Measurements from ENCODE around the gene KPNA6. TPM values are rescaled to one million over a fixed set of nuclear protein-coding genes. Genes with fewer than 3 reads are reported as not detected.
"Not testable (repeated sequence)": the region's sequence is repeated elsewhere in the genome, so short reads cannot be mapped to it uniquely, and the experiment has no call there.

The KPNA6 gene
- total and polyA plus RNA-seq, 8 donors, result 30.6 to 73.2 (median 35.2) TPM

DNA sequence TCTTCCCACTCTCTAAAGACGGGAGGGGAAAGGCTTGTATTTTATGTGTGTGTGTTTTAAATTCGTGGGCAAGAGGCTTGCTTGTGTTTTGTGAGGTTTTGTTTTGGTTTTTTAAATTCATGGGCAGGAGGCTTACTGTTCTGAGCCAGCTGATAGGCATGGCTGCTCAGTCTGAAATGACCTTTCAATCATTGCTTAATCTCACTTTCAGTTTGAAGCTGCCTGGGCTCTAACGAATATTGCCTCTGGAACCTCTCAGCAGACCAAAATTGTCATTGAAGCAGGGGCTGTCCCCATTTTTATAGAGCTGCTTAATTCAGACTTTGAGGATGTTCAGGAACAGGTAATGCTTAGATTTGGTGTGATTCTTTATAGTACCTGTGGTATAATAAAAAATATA is 51.3 kb downstream of the KPNA6 start:
- DNase-seq (no peak), ATAC-seq (no peak)
- TF ChIP-seq CTCF (IDR thresholded peaks at IDR 0.05), result no peak
- no peak overlapping the region for H3K27ac ChIP-seq
- no peak overlapping the region for H3K4me3 ChIP-seq
- intact Hi-C loops (cut with DNase I), result no loop called here
- no peaks in the 10 kb centered on the region for H3K27me3 ChIP-seq
- no peaks in the 10 kb centered on the region for H3K4me1 ChIP-seq
- no peaks in the 10 kb centered on the region for H3K9me3 ChIP-seq
- peaks cover 0 to 100% of the 10 kb centered on the region in 2 donors for H3K36me3 ChIP-seq

DNA sequence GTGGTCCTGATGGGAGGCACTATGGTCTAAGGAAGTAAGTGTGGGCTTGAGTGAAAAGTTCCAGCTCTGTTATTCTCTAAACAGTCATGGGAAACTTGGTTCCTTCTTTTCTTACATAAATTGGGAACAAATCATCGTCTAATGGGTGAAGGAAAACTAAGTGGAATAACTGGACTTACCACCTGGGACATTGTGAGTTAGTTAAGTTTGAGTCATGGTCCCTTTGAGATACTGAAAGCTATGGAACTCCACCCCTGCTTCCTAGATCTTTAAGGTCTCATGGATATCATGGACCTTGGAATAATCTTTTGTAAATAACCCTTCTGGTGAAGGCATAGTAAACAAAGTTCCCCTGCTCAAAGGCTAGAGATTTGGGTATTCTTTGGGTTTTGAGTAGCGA is 55.5 kb downstream of the KPNA6 start:
- Histone ChIP-seq H3K4me1 (no peaks in the 10 kb centered on the region), H3K4me3 (no peak overlapping the region), H3K9me3 (no peaks in the 10 kb centered on the region), H3K27ac (no peak overlapping the region), H3K27me3 (no peaks in the 10 kb centered on the region), H3K36me3 (peaks cover 0 to 100% of the 10 kb centered on the region in 2 donors)
- intact Hi-C loops (cut with DNase I), result no loop called here
- DNase-seq (no peak), ATAC-seq (no peak)
- no peak for TF ChIP-seq CTCF (IDR thresholded peaks at IDR 0.05)

- H3K27ac ChIP-seq; H3K9me3 ChIP-seq; intact Hi-C loops (cut with DNase I); H3K27me3 ChIP-seq; ATAC-seq; DNase-seq; H3K4me3 ChIP-seq; H3K4me1 ChIP-seq: not testable (repeated sequence)
- H3K36me3 ChIP-seq, result peaks cover 0 to 100% of the 10 kb centered on the region in 2 donors
These were observed 57.8 kb downstream of the KPNA6 start for GRCh38 chr1:32165633-32166032.

DNA sequence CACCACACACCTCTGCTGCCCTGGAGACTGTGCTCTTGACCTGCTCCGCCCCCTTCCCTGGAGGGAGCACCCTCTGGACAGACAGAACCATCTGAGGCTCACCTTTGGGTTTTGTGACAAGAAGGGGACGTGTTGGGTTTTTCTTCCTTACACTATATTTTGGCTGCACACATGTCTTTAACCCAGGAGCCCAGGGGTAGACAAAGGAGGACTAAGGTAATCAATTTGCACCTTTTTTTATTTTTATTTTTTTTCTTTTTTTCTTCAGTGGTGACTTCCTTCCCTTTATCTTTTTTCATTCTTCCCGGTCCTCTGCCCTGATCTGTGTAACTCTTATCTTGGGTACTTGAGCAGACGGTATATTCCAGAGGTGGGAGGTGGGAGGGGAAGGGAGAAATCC is 63.1 kb downstream of the KPNA6 start:
- DNase-seq (no peak), ATAC-seq (no peak)
- no peak for TF ChIP-seq CTCF (IDR thresholded peaks at IDR 0.05)
- H3K9me3 ChIP-seq, result no peaks in the 10 kb centered on the region
- no peaks in the 10 kb centered on the region for H3K27me3 ChIP-seq
- intact Hi-C loops (cut with DNase I), result no loop called here
- H3K4me1 ChIP-seq, result no peaks in the 10 kb centered on the region
- H3K27ac ChIP-seq, result no peak overlapping the region
- H3K36me3 ChIP-seq, result peaks cover 0 to 81% of the 10 kb centered on the region in 2 donors
- H3K4me3 ChIP-seq, result no peak overlapping the region

DNA sequence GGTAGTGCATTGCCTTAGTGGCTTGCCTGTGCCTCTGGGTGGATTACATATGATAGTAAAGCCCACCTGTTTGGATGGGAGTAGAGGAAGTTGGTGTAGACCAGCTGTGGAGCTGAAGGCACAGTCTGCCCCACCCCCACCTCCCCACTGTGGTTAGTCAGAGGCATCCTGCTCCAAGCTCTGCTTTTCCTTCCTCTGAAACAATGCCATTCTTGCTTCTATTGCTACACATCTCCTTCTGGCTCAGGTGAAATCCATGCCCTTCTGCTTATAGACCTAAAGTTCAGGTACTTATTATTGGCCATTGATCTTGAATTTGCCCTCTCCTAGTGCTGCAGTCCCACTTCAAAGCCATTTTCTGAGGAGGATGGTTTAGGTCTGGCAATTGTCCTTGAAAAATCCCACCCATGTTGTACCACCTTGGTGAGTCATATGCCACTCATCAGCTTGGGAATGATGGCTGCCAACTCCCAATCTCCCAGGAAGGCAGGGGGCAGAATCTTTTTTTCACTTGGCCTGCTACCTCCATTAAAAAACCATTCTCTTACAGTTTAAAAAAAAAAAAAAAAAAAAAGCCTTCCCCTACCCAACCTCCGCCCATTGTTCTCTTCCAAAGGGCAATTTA is 64.9 kb downstream of the KPNA6 start:
- Histone ChIP-seq H3K4me1 (no peaks in the 10 kb centered on the region), H3K9me3 (no peaks in the 10 kb centered on the region), H3K4me3 (no peak overlapping the region), H3K36me3 (peaks cover 0 to 64% of the 10 kb centered on the region in 2 donors), H3K27me3 (no peaks in the 10 kb centered on the region), H3K27ac (no peak overlapping the region)
- intact Hi-C loops (cut with DNase I), result no loop called here
- DNase-seq (no peak), ATAC-seq (no peak)
- no peak for TF ChIP-seq CTCF (IDR thresholded peaks at IDR 0.05)

Data from left lung (tissue), 10 donors.